T-cell (primary cell): Measurements from ENCODE around the gene CAPN9. TPM values are rescaled to one million over a fixed set of nuclear protein-coding genes. Genes with fewer than 3 reads are reported as not detected.
"Not testable (repeated sequence)": the region's sequence is repeated elsewhere in the genome, so short reads cannot be mapped to it uniquely, and the experiment has no call there.

Source experiments
- ATAC-seq, 4 experiments: fragments of 200-7000 bp in 3 of 4; fragments of 150-1000 bp in 1 of 4; cut with Tn5 transposase; replicated peaks in 1 of 4; 1 replicate in 3 of 4; 2 replicates in 1 of 4; pipeline ENCODE4 v1.10.0; 2021; ENCODE audit warnings: moderate library complexity in 3 of 4, mild to moderate bottlenecking in 2 of 4, moderate number of reproducible peaks in 1 of 4
- CTCF ChIA-PET, 2 donors: fragments of 300-600 bp; sonication (Branson Sonifier 250); formaldehyde crosslinking; loops; one replicate each; lab custom pipeline; 2022; ENCODE audit warnings: antibody characterized with exemption in 2 of 2; lab: Charles Lee
- POLR2A ChIA-PET, 2 donors: fragments of 300-600 bp; sonication (Branson Sonifier 250); formaldehyde crosslinking; loops; one replicate each; lab custom pipeline; 2022; ENCODE audit warnings: antibody characterized with exemption in 2 of 2; lab: Charles Lee
- DNase-seq, 35 experiments: peaks; one replicate each; pipeline versions ENCODE4 v3.0.0 to v3.0.0-alpha.2; 2013 to 2023
- H3K27ac ChIP-seq: one replicate; pipeline ENCODE4 v1.5.1; 2013; ENCODE audit warnings: low read length
- H3K27me3 ChIP-seq, 2 experiments: replicated peaks in 1 of 2; 1 replicate in 1 of 2; 2 replicates in 1 of 2; pipeline versions ENCODE4 v1.6.1 to v1.7.0; 2013; ENCODE audit warnings: low read length in 1 of 2, mixed read lengths in 1 of 2; ENCODE audit not compliant: control insufficient read depth in 2 of 2, insufficient read depth in 2 of 2; ENCODE audit errors: extremely low read depth in 1 of 2
- H3K36me3 ChIP-seq, 2 donors: 1 replicate in 1 of 2; 2 replicates in 1 of 2; pipeline versions ENCODE4 v1.6.1 to v1.7.0; 2013; ENCODE audit warnings: low read length in 1 of 2; ENCODE audit not compliant: control insufficient read depth in 2 of 2, insufficient read depth in 1 of 2; ENCODE audit errors: extremely low read depth in 1 of 2
- H3K4me1 ChIP-seq, 2 experiments: 1 replicate in 1 of 2; 2 replicates in 1 of 2; pipeline versions ENCODE4 v1.6.1 to v1.7.0; 2013; ENCODE audit warnings: low read length in 2 of 2, mixed read lengths in 1 of 2; ENCODE audit not compliant: insufficient read depth in 2 of 2, control insufficient read depth in 1 of 2; ENCODE audit errors: extremely low read depth in 1 of 2
- H3K4me3 ChIP-seq, 2 donors: 1 replicate in 1 of 2; 2 replicates in 1 of 2; pipeline versions ENCODE4 v1.5.1 to v1.7.0; 2013; ENCODE audit warnings: mild to moderate bottlenecking in 2 of 2, low read length in 1 of 2, moderate library complexity in 1 of 2; ENCODE audit not compliant: control insufficient read depth in 1 of 2; ENCODE audit errors: extremely low read depth in 1 of 2
- H3K9me3 ChIP-seq: 2 replicates; pipeline ENCODE4 v1.7.0; 2013
- H3K27ac Mint-ChIP-seq, 2 donors: one replicate each; pipeline ENCODE4 v1.8.0; 2020 to 2021; ENCODE audit warnings: mild to moderate bottlenecking in 2 of 2, mixed read lengths in 2 of 2
- H3K27me3 Mint-ChIP-seq, 2 donors: one replicate each; pipeline ENCODE4 v1.8.0; 2021 to 2022; ENCODE audit warnings: mixed read lengths in 2 of 2
- H3K36me3 Mint-ChIP-seq: one replicate; pipeline ENCODE4 v1.8.0; 2021; ENCODE audit warnings: mixed read lengths
- H3K4me1 Mint-ChIP-seq, 3 donors: one replicate each; pipeline ENCODE4 v1.8.0; 2020 to 2022; ENCODE audit warnings: mixed read lengths in 3 of 3, mild to moderate bottlenecking in 1 of 3
- H3K4me3 Mint-ChIP-seq, 3 donors: one replicate each; pipeline ENCODE4 v1.8.0; 2020 to 2022; ENCODE audit warnings: mild to moderate bottlenecking in 3 of 3, mixed read lengths in 3 of 3, moderate library complexity in 3 of 3
- H3K9me3 Mint-ChIP-seq, 3 donors: one replicate each; pipeline ENCODE4 v1.8.0; 2020 to 2022; ENCODE audit warnings: mixed read lengths in 3 of 3
- WGBS: methylation state at CpG from one replicate; pipeline ENCODE4 v1.1.5; 2013; ENCODE audit warnings: missing lambda C conversion rate; ENCODE audit not compliant: insufficient coverage; 5-methylcytosine and 5-hydroxymethylcytosine counted together
- total RNA-seq, 35 experiments: library from RNA in 6 of 35; stranded (reverse) in 6 of 35; fragments of 120-200 nt in 1 of 35; gene quantifications; one replicate each; pipeline versions ENCODE4 v1.2.1 to v1.2.4 and lab custom pipeline; 2013 to 2026

Gene CAPN9
- total RNA-seq, 5 donors from 2014 or later (not counting 1 experiment from before 2014, with no cell fraction given): not detected

GRCh38 chr1:230839173-230839572 lies 92.0 kb downstream of the CAPN9 start:
- DNase-seq (no peak), ATAC-seq (no peak)
- Mint-ChIP-seq H3K9me3 (no peaks in the 10 kb centered on the region), H3K4me3 (no peak overlapping the region), H3K27me3 (peaks cover 5 to 7% of the 10 kb centered on the region in 2 donors), H3K27ac (no peak overlapping the region), H3K4me1 (no peaks in the 10 kb centered on the region), H3K36me3 (peaks cover 46% of the 10 kb centered on the region)
- ChIA-PET POLR2A (no interaction called here), CTCF (no interaction called here)
- H3K36me3 ChIP-seq: no peaks in the 10 kb centered on the region
- H3K9me3 ChIP-seq: no peaks in the 10 kb centered on the region
- peaks cover 0 to 2% of the 10 kb centered on the region in 2 experiments for H3K27me3 ChIP-seq
- no peak overlapping the region for H3K4me3 ChIP-seq
- H3K27ac ChIP-seq: no peak overlapping the region
- 92% methylated on average over 2 of the region's 10 CpGs for WGBS
- no peaks in the 10 kb centered on the region for H3K4me1 ChIP-seq

- no peak overlapping the region for H3K4me3 ChIP-seq
- 100% methylated on average over 7 of the region's 8 CpGs for WGBS
- no peaks in the 10 kb centered on the region for H3K27me3 ChIP-seq
- ATAC-seq (no peak), DNase-seq (no peak)
- H3K9me3 ChIP-seq: no peaks in the 10 kb centered on the region
- CTCF ChIA-PET: no interaction called here
- H3K36me3 ChIP-seq: no peaks in the 10 kb centered on the region
- peaks cover 46% of the 10 kb centered on the region for H3K36me3 Mint-ChIP-seq
- no peaks in the 10 kb centered on the region for H3K4me1 ChIP-seq
- POLR2A ChIA-PET: no interaction called here
- no peaks in the 10 kb centered on the region for H3K27me3 Mint-ChIP-seq
- H3K4me3 Mint-ChIP-seq: no peak overlapping the region
- H3K9me3 Mint-ChIP-seq: no peaks in the 10 kb centered on the region
- no peaks in the 10 kb centered on the region for H3K4me1 Mint-ChIP-seq
- no peak overlapping the region for H3K27ac ChIP-seq
- no peak overlapping the region for H3K27ac Mint-ChIP-seq
Measured at GRCh38 chr1:230842801-230843200, 95.6 kb downstream of the CAPN9 start.

- H3K4me3 Mint-ChIP-seq: no peak overlapping the region
- CTCF ChIA-PET: no interaction called here
- POLR2A ChIA-PET: interaction anchor here in 1 of 2 donors (0.7 kb wide), 1 partner anchor 151 kb away, joined by 4 read pairs; no protein-coding TSS in a partner anchor
Measured at GRCh38 chr1:230843503-230844309, 96.5 kb downstream of the CAPN9 start.

GRCh38 chr1:230844561-230844960 lies 97.4 kb downstream of the CAPN9 start:
- Histone ChIP-seq H3K4me1 (no peaks in the 10 kb centered on the region), H3K27ac (no peak overlapping the region), H3K27me3 (no peaks in the 10 kb centered on the region), H3K9me3 (no peaks in the 10 kb centered on the region), H3K4me3 (no peak overlapping the region), H3K36me3 (no peaks in the 10 kb centered on the region)
- Mint-ChIP-seq H3K9me3 (no peaks in the 10 kb centered on the region), H3K27ac (no peak overlapping the region), H3K4me3 (no peak overlapping the region), H3K27me3 (no peaks in the 10 kb centered on the region), H3K4me1 (no peaks in the 10 kb centered on the region), H3K36me3 (peaks cover 30% of the 10 kb centered on the region)
- WGBS: 89% methylated on average over 4 of the region's 4 CpGs
- DNase-seq (no peak), ATAC-seq (no peak)
- POLR2A ChIA-PET: no interaction called here
- CTCF ChIA-PET: no interaction called here

More at GRCh38 chr1:230843503-230844309, 96.5 kb downstream of the CAPN9 start:
- DNase-seq (no peak), ATAC-seq (no peak)
- Mint-ChIP-seq H3K27me3 (no peaks in the 10 kb centered on the region), H3K9me3 (no peaks in the 10 kb centered on the region), H3K27ac (no peak overlapping the region), H3K36me3 (peaks cover 39% of the 10 kb centered on the region), H3K4me1 (no peaks in the 10 kb centered on the region)
- no peaks in the 10 kb centered on the region for H3K36me3 ChIP-seq
- no peaks in the 10 kb centered on the region for H3K9me3 ChIP-seq
- no peak overlapping the region for H3K27ac ChIP-seq
- no peak overlapping the region for H3K4me3 ChIP-seq
- H3K4me1 ChIP-seq: no peaks in the 10 kb centered on the region
- H3K27me3 ChIP-seq: no peaks in the 10 kb centered on the region
- 97% methylated on average over 17 of the region's 28 CpGs for WGBS

- H3K36me3 ChIP-seq, ATAC-seq, H3K9me3 ChIP-seq, H3K27ac ChIP-seq, DNase-seq, H3K4me1 ChIP-seq, H3K27me3 ChIP-seq, CTCF ChIA-PET, H3K27ac Mint-ChIP-seq, H3K4me3 Mint-ChIP-seq, H3K4me3 ChIP-seq, H3K27me3 Mint-ChIP-seq, H3K9me3 Mint-ChIP-seq, POLR2A ChIA-PET, H3K4me1 Mint-ChIP-seq: not testable (repeated sequence)
- 100% methylated on average over 4 of the region's 7 CpGs for WGBS
- peaks cover 26% of the 10 kb centered on the region for H3K36me3 Mint-ChIP-seq
Measured at GRCh38 chr1:230845184-230845583, 98.0 kb downstream of the CAPN9 start.

- DNase-seq (no peak), ATAC-seq (no peak)
- peaks cover 0 to 2% of the 10 kb centered on the region in 2 experiments for H3K27me3 ChIP-seq
- H3K4me3 ChIP-seq: no peak overlapping the region
- Mint-ChIP-seq H3K9me3 (no peaks in the 10 kb centered on the region), H3K27ac (no peak overlapping the region), H3K4me3 (no peak overlapping the region), H3K27me3 (no peaks in the 10 kb centered on the region), H3K36me3 (peaks cover 25% of the 10 kb centered on the region), H3K4me1 (peaks cover 0 to 7% (median 0%) of the 10 kb centered on the region in 3 donors)
- ChIA-PET CTCF (no interaction called here), POLR2A (no interaction called here)
- no peak overlapping the region for H3K27ac ChIP-seq
- H3K9me3 ChIP-seq: no peaks in the 10 kb centered on the region
- no peaks in the 10 kb centered on the region for H3K4me1 ChIP-seq
- H3K36me3 ChIP-seq: no peaks in the 10 kb centered on the region
- no CpG with 5 or more reads among the region's 3 CpGs for WGBS
Measured at GRCh38 chr1:230848235-230848634, 101.0 kb downstream of the CAPN9 start.
